Astrocyte (in vitro differentiated cells and primary cell): Measurements from ENCODE around the gene CEP63.

Source experiments
- EZH2 ChIP-seq: IDR thresholded peaks from 2 replicates; pipeline ENCODE4 v1.6.1; 2012; ENCODE audit warnings: mild to moderate bottlenecking, low read length, inconsistent platforms; ENCODE audit not compliant: insufficient read depth
- TF ChIP-seq, protein P1 (sequence below): IDR thresholded peaks from 2 replicates; pipeline ENCODE4 v1.5.1; 2011; ENCODE audit warnings: low read depth, mild to moderate bottlenecking, inconsistent platforms, low read length, moderate library complexity; ENCODE audit not compliant: insufficient read depth

DNA sequence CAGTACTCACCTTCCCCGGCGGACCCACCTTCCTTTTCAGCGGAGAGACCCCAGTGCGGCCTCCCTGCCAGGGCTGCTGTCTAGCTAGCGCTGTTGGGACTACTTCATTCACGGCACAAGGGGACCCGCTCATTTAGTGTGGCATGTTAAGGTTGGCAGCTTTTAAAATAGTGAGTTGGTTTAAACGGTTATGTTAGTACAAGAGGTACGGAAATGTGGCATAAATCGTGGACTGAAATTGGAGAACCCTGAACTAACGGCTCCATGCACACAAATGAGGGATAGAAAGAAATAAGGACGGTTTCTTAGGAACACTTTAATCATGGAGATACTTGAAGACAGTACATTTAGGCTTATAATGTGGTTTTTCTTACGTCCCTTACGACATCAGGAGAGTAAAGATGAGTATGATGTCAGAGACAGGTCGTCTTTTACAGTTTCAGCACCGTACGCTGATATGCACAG, 752 bp downstream of the CEP63 start:
- TF ChIP-seq, protein P1, sequence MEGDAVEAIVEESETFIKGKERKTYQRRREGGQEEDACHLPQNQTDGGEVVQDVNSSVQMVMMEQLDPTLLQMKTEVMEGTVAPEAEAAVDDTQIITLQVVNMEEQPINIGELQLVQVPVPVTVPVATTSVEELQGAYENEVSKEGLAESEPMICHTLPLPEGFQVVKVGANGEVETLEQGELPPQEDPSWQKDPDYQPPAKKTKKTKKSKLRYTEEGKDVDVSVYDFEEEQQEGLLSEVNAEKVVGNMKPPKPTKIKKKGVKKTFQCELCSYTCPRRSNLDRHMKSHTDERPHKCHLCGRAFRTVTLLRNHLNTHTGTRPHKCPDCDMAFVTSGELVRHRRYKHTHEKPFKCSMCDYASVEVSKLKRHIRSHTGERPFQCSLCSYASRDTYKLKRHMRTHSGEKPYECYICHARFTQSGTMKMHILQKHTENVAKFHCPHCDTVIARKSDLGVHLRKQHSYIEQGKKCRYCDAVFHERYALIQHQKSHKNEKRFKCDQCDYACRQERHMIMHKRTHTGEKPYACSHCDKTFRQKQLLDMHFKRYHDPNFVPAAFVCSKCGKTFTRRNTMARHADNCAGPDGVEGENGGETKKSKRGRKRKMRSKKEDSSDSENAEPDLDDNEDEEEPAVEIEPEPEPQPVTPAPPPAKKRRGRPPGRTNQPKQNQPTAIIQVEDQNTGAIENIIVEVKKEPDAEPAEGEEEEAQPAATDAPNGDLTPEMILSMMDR, result no peak
- TF ChIP-seq EZH2, result no peak
